PC-3 (cell line): ENCODE data around the gene NR3C1. TPM values are rescaled to one million over a fixed set of nuclear protein-coding genes. Genes with fewer than 3 reads are reported as not detected.

Experiments
- ATAC-seq: fragments of 200-7000 bp; cut with Tn5 transposase; 2 replicates; pipeline ENCODE4 v1.9.1; 2020; ENCODE audit warnings: mild to moderate bottlenecking, moderate library complexity
- BruUV-seq: library from RNA; stranded (reverse); fragments of 400-500 nt; replicated peaks from 2 replicates; lab custom pipeline; 2021; lab: Mats Ljungman, UMichigan
- CTCF ChIA-PET: fragments of 300-600 bp; sonication (Branson Sonifier 250); formaldehyde crosslinking; loops from one replicate; lab custom pipeline; 2022; ENCODE audit warnings: antibody characterized with exemption; lab: Charles Lee
- POLR2A ChIA-PET: fragments of 300-600 bp; sonication (Branson Sonifier 250); formaldehyde crosslinking; loops from one replicate; lab custom pipeline; 2022; ENCODE audit warnings: antibody characterized with exemption; ENCODE audit not compliant: unreplicated experiment; lab: Charles Lee
- DNase-seq: peaks from one replicate; pipeline ENCODE4 v3.0.0-alpha.2; 2015
- H2AFZ ChIP-seq: fragments of 300-600 bp; sonication (generic); 2 replicates; pipeline ENCODE4 v1.6.0; 2016; ENCODE audit warnings: antibody characterized with exemption, low read length
- H3F3A ChIP-seq: fragments of 300-600 bp; sonication (generic); one replicate; pipeline ENCODE4 v1.6.0; 2017; ENCODE audit warnings: antibody characterized with exemption, low read length, control low read depth, mild to moderate bottlenecking; ENCODE audit not compliant: unreplicated experiment
- H3K27ac ChIP-seq: fragments of 300-600 bp; sonication (generic); 2 replicates; pipeline ENCODE4 v1.5.1; 2016; ENCODE audit warnings: mild to moderate bottlenecking, low read length
- H3K27me3 ChIP-seq: fragments of 300-600 bp; sonication (generic); 2 replicates; pipeline ENCODE4 v1.6.1; 2016; ENCODE audit warnings: low read length, mixed read lengths
- H3K36me3 ChIP-seq: fragments of 300-600 bp; sonication (generic); 2 replicates; pipeline ENCODE4 v1.6.1; 2016; ENCODE audit warnings: low read depth, mixed run types, low read length, mixed read lengths
- H3K4me1 ChIP-seq: fragments of 300-600 bp; sonication (generic); 2 replicates; pipeline ENCODE4 v1.5.1; 2016; ENCODE audit warnings: low read length; ENCODE audit not compliant: insufficient read depth
- H3K4me2 ChIP-seq: fragments of 300-600 bp; sonication (generic); 2 replicates; pipeline ENCODE4 v1.6.0; 2016; ENCODE audit warnings: low read length
- H3K4me3 ChIP-seq: fragments of 300-600 bp; sonication (generic); 2 replicates; pipeline ENCODE4 v1.5.1; 2016; ENCODE audit warnings: mild to moderate bottlenecking, low read length, mixed read lengths
- H3K79me2 ChIP-seq: fragments of 300-600 bp; sonication (generic); 2 replicates; pipeline ENCODE4 v1.6.1; 2017; ENCODE audit warnings: low read length, mixed read lengths
- H3K9ac ChIP-seq: fragments of 300-600 bp; sonication (generic); 2 replicates; pipeline ENCODE4 v1.6.0; 2016; ENCODE audit warnings: mild to moderate bottlenecking, low read length
- H3K9me2 ChIP-seq: fragments of 300-600 bp; sonication (generic); replicated peaks from 2 replicates; pipeline ENCODE4 v1.6.1; 2016; ENCODE audit warnings: mixed run types, low read length, mixed read lengths
- H3K9me3 ChIP-seq: fragments of 300-600 bp; sonication (generic); 2 replicates; pipeline ENCODE4 v1.6.1; 2016; ENCODE audit warnings: low read length, mixed read lengths
- H4K20me1 ChIP-seq: fragments of 300-600 bp; sonication (generic); 2 replicates; pipeline ENCODE4 v1.6.1; 2016; ENCODE audit warnings: low read length, mixed read lengths
- CTCF ChIP-seq: fragments of 300-600 bp; sonication (generic); conservative IDR thresholded peaks from 2 replicates; pipeline ENCODE4 v1.5.1; 2017; ENCODE audit warnings: antibody characterized with exemption, low read depth, mild to moderate bottlenecking, low read length
- EZH2 ChIP-seq: fragments of 300-600 bp; sonication (generic); IDR thresholded peaks from one replicate; pipeline ENCODE4 v1.6.1; 2017; ENCODE audit warnings: antibody characterized with exemption, mild to moderate bottlenecking, low read length; ENCODE audit not compliant: unreplicated experiment
- EZH2phosphoT487 ChIP-seq: fragments of 300-600 bp; sonication (generic); IDR thresholded peaks from 2 replicates; pipeline ENCODE4 v1.6.1; 2018; ENCODE audit warnings: mild to moderate bottlenecking, antibody characterized with exemption, low read length, borderline replicate concordance
- intact Hi-C: fragments of 100-400 bp; cut with micrococcal nuclease; formaldehyde crosslinking; loops from 2 replicates; pipeline ENCODE4 v1.9.0; 2023
- total RNA-seq: library from RNA; depleted of rRNA; stranded (reverse); fragments of >200 nt; gene quantifications from 2 replicates; pipeline ENCODE4 v1.2.3, GENCODE V29; 2014

Gene NR3C1
- total RNA-seq, 1 experiment from 2014 or later, result 13.0 TPM

- POLR2A ChIA-PET, result no interaction called here
- no peak overlapping the region for H3K9ac ChIP-seq
- H4K20me1 ChIP-seq, result no peaks in the 10 kb centered on the region
- DNase-seq, result peak; percentile 46
- no peaks in the 10 kb centered on the region for H3K79me2 ChIP-seq
- H3K4me3 ChIP-seq, result no peak overlapping the region
- H2AFZ ChIP-seq, result no peak overlapping the region
- H3K27ac ChIP-seq, result no peak overlapping the region
- H3K9me2 ChIP-seq, result no peaks in the 10 kb centered on the region
- H3K4me2 ChIP-seq, result no peak overlapping the region
- peaks cover 4% of the 10 kb centered on the region for H3K4me1 ChIP-seq
- no peaks in the 10 kb centered on the region for H3K27me3 ChIP-seq
- CTCF ChIA-PET, result no interaction called here
- H3F3A ChIP-seq, result no peaks in the 10 kb centered on the region
- TF ChIP-seq CTCF, result no peak
- TF ChIP-seq EZH2, result no peak
- TF ChIP-seq EZH2phosphoT487, result no peak
- no TSS peak for BruUV-seq
- H3K36me3 ChIP-seq, result 0 out of 2 replicates have a peak, but pooled peaks cover 3% of the 10 kb centered on the region
- no peaks in the 10 kb centered on the region for H3K9me3 ChIP-seq
- ATAC-seq, result peak; percentile 68
- intact Hi-C loops, result no loop called here
Measured at GRCh38 chr5:143279698-143280097, 123.8 kb downstream of the NR3C1 start.

GRCh38 chr5:143277536-143277935 is 126.0 kb downstream of the NR3C1 start:
- ChIA-PET CTCF (no interaction called here), POLR2A (interaction anchor here (0.7 kb wide), 1 partner anchor 28 kb away, joined by 5 read pairs; no protein-coding TSS in a partner anchor)
- no peak for DNase-seq
- Histone ChIP-seq H3K9me3 (no peaks in the 10 kb centered on the region), H3K79me2 (no peaks in the 10 kb centered on the region), H4K20me1 (no peaks in the 10 kb centered on the region), H3F3A (no peaks in the 10 kb centered on the region), H3K27ac (no peak overlapping the region), H3K9ac (no peak overlapping the region), H3K36me3 (0 out of 2 replicates have a peak, but pooled peaks cover 3% of the 10 kb centered on the region), H3K9me2 (no peaks in the 10 kb centered on the region), H3K4me2 (no peak overlapping the region), H3K27me3 (no peaks in the 10 kb centered on the region), H3K4me1 (peaks cover 4% of the 10 kb centered on the region), H2AFZ (no peak overlapping the region), H3K4me3 (no peak overlapping the region)
- BruUV-seq, result no TSS peak
- intact Hi-C loops, result no loop called here
- ATAC-seq, result no peak
- TF ChIP-seq CTCF (no peak), EZH2 (no peak), EZH2phosphoT487 (no peak)

GRCh38 chr5:143275512-143276363 is 127.7 kb downstream of the NR3C1 start:
- no peak overlapping the region for H3K9ac ChIP-seq
- H3K4me3 ChIP-seq, result no peak overlapping the region
- TF ChIP-seq CTCF (no peak), EZH2phosphoT487 (no peak), EZH2 (no peak)
- peaks cover 4% of the 10 kb centered on the region for H3K4me1 ChIP-seq
- no peaks in the 10 kb centered on the region for H3K9me2 ChIP-seq
- H3K36me3 ChIP-seq, result no peaks in the 10 kb centered on the region
- ChIA-PET POLR2A (no interaction called here), CTCF (no interaction called here)
- H3K9me3 ChIP-seq, result no peaks in the 10 kb centered on the region
- H3K27me3 ChIP-seq, result no peaks in the 10 kb centered on the region
- BruUV-seq, result no TSS peak
- H4K20me1 ChIP-seq, result no peaks in the 10 kb centered on the region
- no peak overlapping the region for H3K4me2 ChIP-seq
- no peaks in the 10 kb centered on the region for H3K79me2 ChIP-seq
- no peak overlapping the region for H3K27ac ChIP-seq
- ATAC-seq (no peak), DNase-seq (no peak)
- no peak overlapping the region for H2AFZ ChIP-seq
- intact Hi-C loops, result no loop called here
- no peaks in the 10 kb centered on the region for H3F3A ChIP-seq
